ENCODE measurements around the gene HINFP. TPM values are rescaled to one million over a fixed set of nuclear protein-coding genes. Genes with fewer than 3 reads are reported as not detected.
A peak's percentile ranks its signal among the peaks of the same experiment; 100 is the strongest.

The HINFP gene
- total and polyA plus RNA-seq, 7 experiments from 2014 or later, result 14.7 to 79.7 (median 32.7) TPM

DNA sequence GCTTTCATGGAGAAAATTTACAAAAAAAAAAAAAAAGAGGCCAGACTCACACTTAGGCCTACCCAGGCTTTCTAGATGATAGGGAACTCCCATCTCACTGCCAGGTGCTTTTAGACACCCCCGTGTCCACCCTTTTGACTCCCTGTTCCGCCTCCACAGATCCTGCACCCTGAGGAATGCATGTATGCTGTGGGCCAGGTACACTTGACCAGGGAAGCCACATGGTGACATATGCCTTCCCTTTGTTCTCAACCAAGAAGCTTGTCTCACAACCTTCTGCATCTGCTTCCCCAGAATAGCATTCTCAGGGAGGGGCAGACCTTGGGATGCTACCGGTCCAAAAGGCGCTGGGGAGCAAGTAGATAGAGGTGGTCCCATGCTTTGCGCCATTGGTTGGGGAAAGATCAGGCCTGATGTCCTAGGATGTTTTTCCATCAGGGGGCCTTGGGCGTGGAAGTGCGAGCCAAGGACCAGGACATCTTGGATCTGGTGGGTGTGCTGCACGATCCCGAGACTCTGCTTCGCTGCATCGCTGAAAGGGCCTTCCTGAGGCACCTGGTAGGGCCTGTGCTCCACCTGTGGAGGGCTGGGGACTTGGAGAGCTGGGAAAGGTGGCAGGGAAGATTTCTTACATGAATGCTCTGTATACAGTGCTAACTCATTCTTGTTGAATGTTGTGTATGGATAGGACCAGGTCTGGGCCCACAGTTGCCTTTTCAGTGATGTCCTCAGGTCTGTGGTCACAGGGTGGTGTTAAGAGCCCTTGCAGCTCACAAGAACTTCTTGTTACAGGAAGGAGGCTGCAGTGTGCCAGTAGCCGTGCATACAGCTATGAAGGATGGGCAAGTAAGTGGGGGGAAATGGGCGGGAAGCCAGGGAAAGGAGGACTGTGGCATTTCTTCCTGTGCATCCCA is 29.2 kb upstream of the HINFP start:
- POLR2A ChIA-PET, result interaction anchor here (0.6 to 20.2 kb wide), 12 partner anchors 10 to 867 kb away, joined by 3 to 435 read pairs (median 4); partner anchors contain the start of genes C2CD2L, CENATAC, DPAGT1 and HINFP
- H3K4me3 ChIP-seq (ENCODE audit: low read length), result no peak overlapping the region
- H3K36me3 Mint-ChIP-seq, result peaks cover 4 to 30% (median 4%) of the 10 kb centered on the region in 5 donors

DNA sequence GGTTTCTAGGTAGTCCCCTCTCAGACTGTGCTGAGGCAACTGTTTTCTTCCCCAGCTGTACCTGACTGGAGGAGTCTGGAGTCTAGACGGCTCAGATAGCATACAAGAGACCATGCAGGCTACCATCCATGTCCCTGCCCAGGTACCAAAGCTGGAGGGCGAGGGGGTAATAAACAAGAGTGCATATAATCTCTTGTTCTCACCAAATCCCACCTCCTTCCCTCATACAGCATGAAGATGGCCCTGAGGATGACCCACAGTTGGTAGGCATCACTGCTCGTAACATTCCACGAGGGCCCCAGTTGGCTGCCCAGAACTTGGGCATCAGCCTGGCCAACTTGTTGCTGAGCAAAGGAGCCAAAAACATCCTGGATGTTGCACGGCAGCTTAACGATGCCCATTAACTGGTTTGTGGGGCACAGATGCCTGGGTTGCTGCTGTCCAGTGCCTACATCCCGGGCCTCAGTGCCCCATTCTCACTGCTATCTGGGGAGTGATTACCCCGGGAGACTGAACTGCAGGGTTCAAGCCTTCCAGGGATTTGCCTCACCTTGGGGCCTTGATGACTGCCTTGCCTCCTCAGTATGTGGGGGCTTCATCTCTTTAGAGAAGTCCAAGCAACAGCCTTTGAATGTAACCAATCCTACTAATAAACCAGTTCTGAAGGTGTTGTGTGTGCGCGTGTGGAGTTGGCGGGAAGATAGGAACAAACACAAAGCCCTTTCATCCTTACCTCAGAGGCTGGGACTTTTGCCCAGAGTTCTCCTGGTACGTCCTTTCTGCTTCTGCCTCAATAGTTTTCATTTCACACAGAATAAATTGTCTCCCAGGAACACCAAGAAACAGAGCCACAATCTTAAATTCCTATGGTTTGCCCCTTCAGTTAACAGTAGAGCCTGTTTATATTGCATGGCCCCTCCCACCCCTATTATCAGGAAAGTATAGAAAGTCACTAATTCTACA is 28.2 kb upstream of the HINFP start:
- ATAC-seq (no peak), DNase-seq (peak in 1 of 9 donors; percentile 7)
- intact Hi-C loops (cut with micrococcal nuclease), result no loop called here
- Mint-ChIP-seq H3K27me3 (peaks cover 0 to 3% (median 0%) of the 10 kb centered on the region in 5 donors), H3K27ac (peak overlapping the region in 6 of 9 donors; percentile 71 to 86 (median 80)), H3K9me3 (peaks cover 0 to 6% (median 0%) of the 10 kb centered on the region in 11 donors), H3K36me3 (peaks cover 4 to 37% (median 13%) of the 10 kb centered on the region in 5 donors), H3K4me1 (peaks cover 16 to 66% (median 24%) of the 10 kb centered on the region in 7 donors), H3K4me3 (peak overlapping the region; percentile 88 to 97 (median 91))
- ChIA-PET POLR2A (interaction anchor here (0.6 to 20.2 kb wide), 14 partner anchors 8 to 220 kb away, joined by 3 to 435 read pairs (median 5); partner anchors contain the start of genes C2CD2L, CENATAC, HINFP and HMBS), CTCF (interaction anchor here (1.0 kb wide), 1 partner anchor 103 kb away, joined by 3 read pairs; no protein-coding TSS in a partner anchor)
- peak overlapping the region; percentile 75 for H3K27ac ChIP-seq (ENCODE audit: low read depth, low read length)
- H3K4me3 ChIP-seq (ENCODE audit: low read length), result peak overlapping the region; percentile 94
- no peaks in the 10 kb centered on the region for H3K9me3 ChIP-seq (ENCODE audit: control insufficient read depth in 2 of 3, low read length in 3 of 3)
- peaks cover 5 to 19% (median 16%) of the 10 kb centered on the region in 3 experiments for H3K36me3 ChIP-seq (ENCODE audit: control insufficient read depth in 2 of 3, insufficient read depth in 3 of 3, low read length in 3 of 3)
- H3K4me1 ChIP-seq (ENCODE audit: control insufficient read depth in 2 of 2, insufficient read depth in 2 of 2, low read length in 2 of 2), result peaks cover 7 to 21% of the 10 kb centered on the region in 2 donors
- H3K27me3 ChIP-seq (ENCODE audit: control insufficient read depth in 2 of 2, insufficient read depth in 2 of 2, low read length in 2 of 2), result no peaks in the 10 kb centered on the region

More for the DNA sequence above, 29.2 kb upstream of the HINFP start:
- intact Hi-C loops (cut with micrococcal nuclease), result no loop called here
- Mint-ChIP-seq H3K27me3 (peaks cover 0 to 3% (median 0%) of the 10 kb centered on the region in 5 donors), H3K4me3 (peak overlapping the region in 4 of 10 donors; percentile 24 to 93 (median 34)), H3K9me3 (peaks cover 0 to 6% (median 0%) of the 10 kb centered on the region in 11 donors), H3K4me1 (peaks cover 16 to 73% (median 30%) of the 10 kb centered on the region in 7 donors), H3K27ac (peak overlapping the region in 3 of 9 donors; percentile 28 to 74 (median 33))
- CTCF ChIA-PET, result no interaction called here
- H3K27me3 ChIP-seq (ENCODE audit: control insufficient read depth in 2 of 2, insufficient read depth in 2 of 2, low read length in 2 of 2), result no peaks in the 10 kb centered on the region
- H3K36me3 ChIP-seq (ENCODE audit: control insufficient read depth in 2 of 3, insufficient read depth in 3 of 3, low read length in 3 of 3), result peaks cover 0 to 10% (median 8%) of the 10 kb centered on the region in 3 experiments
- ATAC-seq, result no peak
- H3K27ac ChIP-seq (ENCODE audit: low read depth, low read length), result no peak overlapping the region
- peak in 1 of 9 donors; percentile 4 for DNase-seq
- H3K4me1 ChIP-seq (ENCODE audit: control insufficient read depth in 2 of 2, insufficient read depth in 2 of 2, low read length in 2 of 2), result peaks cover 7 to 21% of the 10 kb centered on the region in 2 donors
- H3K9me3 ChIP-seq (ENCODE audit: control insufficient read depth in 2 of 3, low read length in 3 of 3), result no peaks in the 10 kb centered on the region

DNA sequence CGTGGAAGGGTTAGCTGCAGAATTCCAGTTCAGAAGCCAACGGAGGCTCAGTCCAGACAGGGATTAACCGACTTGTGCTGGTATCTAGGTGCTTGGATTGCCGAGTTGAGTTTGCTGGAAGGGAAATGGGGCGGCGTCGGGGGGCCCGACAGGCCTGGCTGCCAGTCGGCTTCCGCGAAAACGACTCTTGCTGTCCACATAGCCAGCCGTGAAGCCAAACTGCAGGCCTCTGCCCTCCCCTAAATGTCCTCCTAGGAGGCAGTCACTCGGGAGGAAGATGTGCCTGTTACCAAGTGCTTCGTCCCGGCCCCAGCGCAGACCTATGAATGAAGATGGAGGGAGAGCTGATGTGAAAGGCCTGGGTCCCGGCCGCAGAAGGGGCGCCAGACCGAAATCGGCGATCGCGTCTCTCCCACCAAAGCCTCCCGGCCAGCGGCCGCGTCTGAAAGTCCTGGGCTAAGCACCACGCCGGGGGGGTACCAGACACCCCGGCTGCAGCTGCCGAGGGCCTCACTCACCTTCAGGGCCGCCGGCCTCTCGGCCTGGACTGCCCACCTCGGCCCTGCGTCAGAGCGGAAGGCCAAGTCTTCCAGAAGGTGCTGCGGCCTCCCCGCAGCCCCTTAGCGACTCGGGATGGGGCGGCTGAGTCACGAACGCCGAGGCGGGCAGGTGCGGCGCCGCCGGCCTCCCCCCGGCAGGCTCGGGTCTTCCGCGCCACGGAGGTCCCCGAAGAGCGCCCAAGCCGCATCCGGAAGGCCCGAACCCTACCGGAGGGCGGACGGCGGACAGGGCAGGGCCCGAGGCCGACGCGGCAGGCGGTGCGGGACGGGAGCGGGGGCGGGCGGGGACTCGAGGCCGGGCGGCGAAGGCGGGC is 27.2 kb upstream of the HINFP start:
- Histone ChIP-seq H3K36me3 (ENCODE audit: control insufficient read depth in 2 of 3, insufficient read depth in 3 of 3, low read length in 3 of 3) (peaks cover 9 to 21% (median 17%) of the 10 kb centered on the region in 3 experiments), H3K9me3 (ENCODE audit: control insufficient read depth in 2 of 3, low read length in 3 of 3) (no peaks in the 10 kb centered on the region), H3K4me1 (ENCODE audit: control insufficient read depth in 2 of 2, insufficient read depth in 2 of 2, low read length in 2 of 2) (peaks cover 7 to 21% of the 10 kb centered on the region in 2 donors), H3K4me3 (ENCODE audit: low read length) (peak overlapping the region; percentile 94), H3K27me3 (ENCODE audit: control insufficient read depth in 2 of 2, insufficient read depth in 2 of 2, low read length in 2 of 2) (no peaks in the 10 kb centered on the region), H3K27ac (ENCODE audit: low read depth, low read length) (peak overlapping the region; percentile 75)
- H3K9me3 Mint-ChIP-seq, result peaks cover 0 to 6% (median 0%) of the 10 kb centered on the region in 11 donors
- peak overlapping the region; percentile 82 to 96 (median 88) for H3K27ac Mint-ChIP-seq
- intact Hi-C loops (cut with micrococcal nuclease), result loop anchor here (1.0 to 2.0 kb wide), 5 partner anchors 8 to 735 kb away; partner anchors contain the start of genes ABCG4 (in 1 of the 2), RPS25 (in 1 of the 2), TRAPPC4 (in 1 of the 2) and UBE4A (in 1 of the 2)
- ChIA-PET POLR2A (interaction anchor here (0.6 to 20.2 kb wide), 34 partner anchors 9 to 684 kb away, joined by 3 to 435 read pairs (median 4); partner anchors contain the start of genes ABCG4, C2CD2L, CBL and CENATAC), CTCF (interaction anchor here (1.0 to 1.6 kb wide), 5 partner anchors 9 to 102 kb away, joined by 3 to 6 read pairs (median 5); partner anchors contain the start of genes HINFP and VPS11)
- ATAC-seq (no peak), DNase-seq (peak in 5 of 9 donors; percentile 27 to 67 (median 36))
- peaks cover 4 to 40% (median 15%) of the 10 kb centered on the region in 5 donors for H3K36me3 Mint-ChIP-seq
- peaks cover 16 to 64% (median 30%) of the 10 kb centered on the region in 7 donors for H3K4me1 Mint-ChIP-seq
- peak overlapping the region; percentile 90 to 97 (median 93) for H3K4me3 Mint-ChIP-seq
- H3K27me3 Mint-ChIP-seq, result peaks cover 0 to 3% (median 0%) of the 10 kb centered on the region in 5 donors

DNA sequence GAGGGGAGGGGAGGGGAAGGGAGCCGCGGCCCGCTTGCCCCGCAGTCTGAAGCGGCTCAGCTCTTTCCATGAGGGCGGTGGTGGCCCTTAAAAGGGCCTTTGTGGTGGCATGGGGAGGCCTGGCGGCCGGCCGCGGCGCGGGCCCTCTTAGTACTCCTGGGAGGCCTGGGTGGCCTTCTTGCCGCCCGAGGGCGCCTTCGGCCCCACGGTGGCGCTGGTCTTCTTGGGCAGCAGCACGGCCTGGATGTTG is 26.6 kb upstream of the HINFP start:
- peaks cover 0 to 3% (median 0%) of the 10 kb centered on the region in 5 donors for H3K27me3 Mint-ChIP-seq
- peak overlapping the region; percentile 94 for H3K4me3 ChIP-seq (ENCODE audit: low read length)
- no peaks in the 10 kb centered on the region for H3K9me3 ChIP-seq (ENCODE audit: control insufficient read depth in 2 of 3, low read length in 3 of 3)
- ATAC-seq, result peak; percentile 63
- intact Hi-C loops (cut with micrococcal nuclease), result loop anchor here (1.0 to 2.0 kb wide), 20 partner anchors 8 to 736 kb away; partner anchors contain the start of genes ABCG4 (in 2 of the 2), C2CD2L (in 2 of the 2), HINFP (in 2 of the 2) and HYOU1 (in 2 of the 2)
- peaks cover 9 to 21% (median 17%) of the 10 kb centered on the region in 3 experiments for H3K36me3 ChIP-seq (ENCODE audit: control insufficient read depth in 2 of 3, insufficient read depth in 3 of 3, low read length in 3 of 3)
- H3K9me3 Mint-ChIP-seq, result peaks cover 0 to 6% (median 0%) of the 10 kb centered on the region in 11 donors
- DNase-seq, result peak in 2 of 9 donors; percentile 57 to 75
- peaks cover 16 to 65% (median 32%) of the 10 kb centered on the region in 7 donors for H3K4me1 Mint-ChIP-seq
- H3K4me3 Mint-ChIP-seq, result peak overlapping the region; percentile 90 to 97 (median 93)
- CTCF ChIA-PET, result interaction anchor here (0.6 to 1.6 kb wide), 5 partner anchors 9 to 28 kb away, joined by 3 to 6 read pairs (median 5); partner anchors contain the start of genes C2CD2L, HINFP and VPS11
- H3K27me3 ChIP-seq (ENCODE audit: control insufficient read depth in 2 of 2, insufficient read depth in 2 of 2, low read length in 2 of 2), result no peaks in the 10 kb centered on the region
- peaks cover 4 to 40% (median 15%) of the 10 kb centered on the region in 5 donors for H3K36me3 Mint-ChIP-seq
- H3K4me1 ChIP-seq (ENCODE audit: control insufficient read depth in 2 of 2, insufficient read depth in 2 of 2, low read length in 2 of 2), result peaks cover 7 to 21% of the 10 kb centered on the region in 2 donors
- H3K27ac ChIP-seq (ENCODE audit: low read depth, low read length), result peak overlapping the region; percentile 75
- POLR2A ChIA-PET, result interaction anchor here (0.6 to 20.2 kb wide), 30 partner anchors 9 to 685 kb away, joined by 3 to 435 read pairs (median 4); partner anchors contain the start of genes ABCG4, C2CD2L, CBL and CENATAC
- H3K27ac Mint-ChIP-seq, result peak overlapping the region; percentile 82 to 96 (median 88)

Data from naive thymus-derived CD4-positive, alpha-beta T cell (primary cell).